Mesendoderm (in vitro differentiated cells): ENCODE results near the gene CDK6.

Experiments used
- DNase-seq: peaks from one replicate; pipeline ENCODE4 v3.0.0; 2013
- H2AK5ac ChIP-seq: 2 replicates; pipeline ENCODE4 v1.6.1; 2013; ENCODE audit warnings: low read length, inconsistent platforms
- H2BK120ac ChIP-seq: 2 replicates; pipeline ENCODE4 v1.6.1; 2013; ENCODE audit warnings: low read depth, mild to moderate bottlenecking, low read length, moderate library complexity, mixed read lengths
- H2BK15ac ChIP-seq: replicated peaks from 2 replicates; pipeline ENCODE4 v1.6.1; 2013; ENCODE audit warnings: low read depth, mild to moderate bottlenecking, moderate library complexity
- H2BK5ac ChIP-seq: 2 replicates; pipeline ENCODE4 v1.6.1; 2013; ENCODE audit warnings: low read length, inconsistent platforms
- H3K18ac ChIP-seq: 2 replicates; pipeline ENCODE4 v1.6.1; 2013; ENCODE audit warnings: mild to moderate bottlenecking, low read length, mixed read lengths
- H3K23ac ChIP-seq: one replicate; pipeline ENCODE4 v1.6.1; 2013; ENCODE audit warnings: low read length
- H3K27ac ChIP-seq: 2 replicates; pipeline ENCODE4 v1.5.1; 2013; ENCODE audit warnings: low read depth, mild to moderate bottlenecking, inconsistent platforms, low read length, moderate library complexity
- H3K27me3 ChIP-seq: 2 replicates; pipeline ENCODE4 v1.6.1; 2013; ENCODE audit warnings: low read length, control low read depth, mild to moderate bottlenecking, inconsistent platforms; ENCODE audit not compliant: insufficient read depth, poor library complexity
- H3K36me3 ChIP-seq: 2 replicates; pipeline ENCODE4 v1.6.1; 2013; ENCODE audit warnings: low read length, inconsistent platforms; ENCODE audit not compliant: control insufficient read depth, insufficient read depth
- H3K4ac ChIP-seq: one replicate; pipeline ENCODE4 v1.6.1; 2013; ENCODE audit warnings: low read depth, mild to moderate bottlenecking, low read length, moderate library complexity
- H3K4me1 ChIP-seq: 2 replicates; pipeline ENCODE4 v1.6.1; 2013; ENCODE audit warnings: low read depth, low read length, inconsistent platforms; ENCODE audit not compliant: control insufficient read depth
- H3K4me2 ChIP-seq: 2 replicates; pipeline ENCODE4 v1.6.1; 2013; ENCODE audit warnings: low read length
- H3K4me3 ChIP-seq: 2 replicates; pipeline ENCODE4 v1.5.1; 2013; ENCODE audit warnings: mild to moderate bottlenecking, low read length
- H3K56ac ChIP-seq: one replicate; pipeline ENCODE4 v1.6.1; 2013; ENCODE audit warnings: low read length
- H3K79me1 ChIP-seq: 2 replicates; pipeline ENCODE4 v1.6.1; 2013; ENCODE audit warnings: low read length, inconsistent platforms
- H3K79me2 ChIP-seq: 2 replicates; pipeline ENCODE4 v1.6.1; 2013; ENCODE audit warnings: mild to moderate bottlenecking, low read length; ENCODE audit not compliant: control insufficient read depth, insufficient read depth
- H3K9ac ChIP-seq: 2 replicates; pipeline ENCODE4 v1.6.1; 2013; ENCODE audit warnings: low read length, inconsistent platforms
- H4K5ac ChIP-seq: one replicate; pipeline ENCODE4 v1.6.1; 2013; ENCODE audit warnings: low read length
- H4K8ac ChIP-seq: one replicate; pipeline ENCODE4 v1.6.1; 2013; ENCODE audit warnings: low read depth, mild to moderate bottlenecking, control low read depth, low read length, moderate library complexity
- WGBS: extraction: QIAGEN DNeasy Blood & Tissue Kit; methylation state at CpG from one replicate; pipeline ENCODE4 v1.1.7; 2013; ENCODE audit warnings: low lambda C conversion rate, missing lambda C conversion rate; ENCODE audit not compliant: insufficient coverage; ENCODE audit errors: extremely low coverage; 5-methylcytosine and 5-hydroxymethylcytosine counted together

CDK6 gene

GRCh38 chr7:92740134-92740533 is 96.2 kb downstream of the CDK6 start:
- no peak for DNase-seq
- H3K4me3 ChIP-seq = no peak overlapping the region
- H3K79me2 ChIP-seq = no peaks in the 10 kb centered on the region
- H2BK120ac ChIP-seq = no peak overlapping the region
- H3K4me1 ChIP-seq = no peaks in the 10 kb centered on the region
- H2AK5ac ChIP-seq = no peak overlapping the region
- H3K36me3 ChIP-seq = no peaks in the 10 kb centered on the region
- no peak overlapping the region for H2BK5ac ChIP-seq
- no peak overlapping the region for H3K27ac ChIP-seq
- no peak overlapping the region for H2BK15ac ChIP-seq
- H4K8ac ChIP-seq = no peak overlapping the region
- H4K5ac ChIP-seq = no peak overlapping the region
- WGBS = no CpG with 5 or more reads among the region's 4 CpGs
- H3K4ac ChIP-seq = no peak overlapping the region
- no peak overlapping the region for H3K18ac ChIP-seq
- no peaks in the 10 kb centered on the region for H3K27me3 ChIP-seq
- H3K9ac ChIP-seq = no peak overlapping the region
- H3K79me1 ChIP-seq = no peaks in the 10 kb centered on the region
- no peak overlapping the region for H3K4me2 ChIP-seq
- no peak overlapping the region for H3K23ac ChIP-seq
- H3K56ac ChIP-seq = no peak overlapping the region

GRCh38 chr7:92739091-92739490 is 97.3 kb downstream of the CDK6 start:
- Histone ChIP-seq H3K56ac (no peak overlapping the region), H3K27ac (no peak overlapping the region), H3K4me1 (no peaks in the 10 kb centered on the region), H3K4ac (no peak overlapping the region), H3K23ac (no peak overlapping the region), H3K18ac (no peak overlapping the region), H2BK15ac (no peak overlapping the region), H2BK5ac (no peak overlapping the region), H3K36me3 (no peaks in the 10 kb centered on the region), H3K4me2 (no peak overlapping the region), H4K5ac (no peak overlapping the region), H4K8ac (no peak overlapping the region), H2AK5ac (no peak overlapping the region), H2BK120ac (no peak overlapping the region), H3K79me2 (no peaks in the 10 kb centered on the region), H3K27me3 (no peaks in the 10 kb centered on the region), H3K9ac (no peak overlapping the region), H3K79me1 (no peaks in the 10 kb centered on the region), H3K4me3 (no peak overlapping the region)
- no peak for DNase-seq

- WGBS = no CpG with 5 or more reads among the region's 1 CpG
These were observed 98.7 kb downstream of the CDK6 start for GRCh38 chr7:92737706-92738105.

DNA sequence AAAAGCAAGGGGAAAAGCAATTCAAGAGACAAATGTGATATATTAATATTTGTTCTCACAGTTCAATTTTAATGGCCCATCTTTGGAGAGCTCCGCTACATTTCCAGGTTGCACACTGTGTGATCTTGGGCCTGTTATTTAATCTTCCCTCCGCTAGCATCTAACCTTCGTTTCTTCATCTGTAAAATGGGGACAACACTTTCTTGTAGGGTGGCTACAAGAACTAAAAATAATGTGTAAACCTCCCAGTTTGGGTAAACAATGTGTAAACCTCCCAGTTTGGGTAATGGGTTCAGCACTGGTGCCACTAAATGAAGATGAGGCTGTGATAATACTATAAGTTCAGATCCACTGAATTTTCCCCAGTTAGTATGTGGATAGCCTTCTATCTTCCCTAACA is 99.5 kb downstream of the CDK6 start:
- WGBS = no CpG with 5 or more reads among the region's 3 CpGs
- H3K56ac ChIP-seq = no peak overlapping the region
- H3K9ac ChIP-seq = no peak overlapping the region
- no peak overlapping the region for H4K5ac ChIP-seq
- H3K27ac ChIP-seq = no peak overlapping the region
- no peaks in the 10 kb centered on the region for H3K79me1 ChIP-seq
- no peaks in the 10 kb centered on the region for H3K27me3 ChIP-seq
- no peak overlapping the region for H2BK120ac ChIP-seq
- H3K23ac ChIP-seq = no peak overlapping the region
- H2AK5ac ChIP-seq = no peak overlapping the region
- H3K4me2 ChIP-seq = no peak overlapping the region
- H3K18ac ChIP-seq = no peak overlapping the region
- no peak overlapping the region for H3K4me3 ChIP-seq
- H3K4ac ChIP-seq = no peak overlapping the region
- no peaks in the 10 kb centered on the region for H3K4me1 ChIP-seq
- H4K8ac ChIP-seq = no peak overlapping the region
- H3K79me2 ChIP-seq = no peaks in the 10 kb centered on the region
- H2BK15ac ChIP-seq = no peak overlapping the region
- no peak for DNase-seq
- no peaks in the 10 kb centered on the region for H3K36me3 ChIP-seq
- no peak overlapping the region for H2BK5ac ChIP-seq

More at GRCh38 chr7:92737706-92738105, 98.7 kb downstream of the CDK6 start:
- H3K4me2 ChIP-seq = no peak overlapping the region
- H3K79me2 ChIP-seq = no peaks in the 10 kb centered on the region
- H3K36me3 ChIP-seq = no peaks in the 10 kb centered on the region
- H4K5ac ChIP-seq = no peak overlapping the region
- H3K4ac ChIP-seq = no peak overlapping the region
- H2BK15ac ChIP-seq = no peak overlapping the region
- H3K4me3 ChIP-seq = no peak overlapping the region
- no peak overlapping the region for H4K8ac ChIP-seq
- no peak overlapping the region for H3K18ac ChIP-seq
- no peak overlapping the region for H2BK5ac ChIP-seq
- H3K23ac ChIP-seq = no peak overlapping the region
- H3K79me1 ChIP-seq = no peaks in the 10 kb centered on the region
- H3K27ac ChIP-seq = no peak overlapping the region
- no peaks in the 10 kb centered on the region for H3K27me3 ChIP-seq
- no peak overlapping the region for H2BK120ac ChIP-seq
- no peak overlapping the region for H2AK5ac ChIP-seq
- H3K4me1 ChIP-seq = no peaks in the 10 kb centered on the region
- no peak overlapping the region for H3K9ac ChIP-seq
- no peak overlapping the region for H3K56ac ChIP-seq
- no peak for DNase-seq

DNA sequence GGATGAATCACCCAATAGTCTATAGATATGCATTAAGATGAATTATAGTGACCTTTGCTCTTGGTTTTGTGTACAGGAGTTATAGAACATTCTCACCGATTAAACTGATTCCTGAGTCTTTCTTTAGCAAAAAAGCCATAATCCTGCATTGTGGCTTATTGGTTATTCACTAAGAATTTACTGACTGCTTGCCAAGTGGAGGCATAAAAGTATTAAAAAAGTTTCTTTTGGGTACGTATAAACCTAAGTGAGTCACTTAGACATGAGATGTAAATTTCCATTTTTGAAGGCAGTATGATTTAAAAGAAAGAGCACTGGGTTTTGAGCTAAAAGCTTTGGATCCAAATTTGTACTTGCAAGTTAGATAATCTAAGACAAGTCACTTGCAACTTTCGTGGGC is 100.7 kb downstream of the CDK6 start:
- Histone ChIP-seq H3K23ac (no peak overlapping the region), H3K4me3 (no peak overlapping the region), H3K36me3 (no peaks in the 10 kb centered on the region), H3K79me1 (no peaks in the 10 kb centered on the region), H3K18ac (no peak overlapping the region), H2BK5ac (no peak overlapping the region), H3K27ac (no peak overlapping the region), H3K79me2 (no peaks in the 10 kb centered on the region), H3K9ac (no peak overlapping the region), H2BK15ac (no peak overlapping the region), H3K56ac (no peak overlapping the region), H4K8ac (no peak overlapping the region), H4K5ac (no peak overlapping the region), H3K4ac (no peak overlapping the region), H2AK5ac (no peak overlapping the region), H3K4me2 (no peak overlapping the region), H2BK120ac (no peak overlapping the region), H3K27me3 (no peaks in the 10 kb centered on the region), H3K4me1 (no peaks in the 10 kb centered on the region)
- DNase-seq = no peak
- no CpG with 5 or more reads among the region's 3 CpGs for WGBS

DNA sequence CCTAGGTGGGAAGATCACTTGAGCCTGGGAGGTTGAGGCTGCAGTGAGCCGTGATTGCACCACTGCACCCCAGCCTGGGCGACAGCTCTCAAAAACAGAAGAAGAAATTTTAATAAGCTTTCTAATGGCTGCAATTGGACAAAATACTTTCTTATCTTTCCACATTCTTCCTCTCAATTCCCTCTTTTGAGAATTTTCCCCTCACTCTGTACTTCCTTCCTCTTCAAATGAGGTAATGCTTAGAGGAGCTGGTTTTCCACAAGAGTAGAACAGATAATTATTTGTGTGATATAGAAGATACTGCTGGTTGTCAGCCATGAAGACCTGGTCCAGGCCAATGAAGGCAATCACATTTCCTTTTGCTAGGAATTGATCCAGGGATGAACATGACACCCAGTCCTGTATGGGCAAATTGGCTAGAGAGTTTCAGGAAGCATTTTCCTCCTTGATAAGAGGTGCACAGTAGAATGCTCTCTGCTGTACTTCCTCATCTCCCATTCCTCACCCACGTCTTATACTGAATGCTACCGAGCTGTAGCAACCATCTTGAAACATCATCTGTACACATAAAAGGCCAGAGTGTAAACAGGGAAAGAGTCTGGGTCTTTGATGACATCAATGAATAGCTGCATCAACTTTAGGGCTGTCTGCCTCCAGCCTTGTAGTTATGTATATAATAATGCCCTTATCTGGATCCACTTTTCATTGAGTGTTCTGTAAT is 103.9 kb downstream of the CDK6 start:
- no peak overlapping the region for H3K9ac ChIP-seq

More for the DNA sequence above, 103.9 kb downstream of the CDK6 start:
- H2AK5ac ChIP-seq = no peak overlapping the region
- DNase-seq = no peak
- no peak overlapping the region for H3K4me3 ChIP-seq
- H3K18ac ChIP-seq = no peak overlapping the region
- no peak overlapping the region for H3K23ac ChIP-seq
- H3K4me1 ChIP-seq = no peaks in the 10 kb centered on the region
- no peak overlapping the region for H2BK15ac ChIP-seq
- no peaks in the 10 kb centered on the region for H3K79me2 ChIP-seq
- no peak overlapping the region for H2BK5ac ChIP-seq
- no peak overlapping the region for H3K27ac ChIP-seq
- H3K4me2 ChIP-seq = no peak overlapping the region
- no peak overlapping the region for H4K5ac ChIP-seq
- H3K4ac ChIP-seq = no peak overlapping the region
- WGBS = no CpG with 5 or more reads among the region's 4 CpGs
- no peak overlapping the region for H3K56ac ChIP-seq
- no peaks in the 10 kb centered on the region for H3K27me3 ChIP-seq
- no peaks in the 10 kb centered on the region for H3K79me1 ChIP-seq
- H3K36me3 ChIP-seq = no peaks in the 10 kb centered on the region
- no peak overlapping the region for H4K8ac ChIP-seq
- H2BK120ac ChIP-seq = no peak overlapping the region
